Fibroblast of lung (primary cell): ENCODE results near the gene COLQ. TPM values are rescaled to one million over a fixed set of nuclear protein-coding genes. Genes with fewer than 3 reads are reported as not detected.

ENCODE experiments used
- DNase-seq, 2 donors: peaks; one replicate each; pipeline versions ENCODE4 v3.0.0 to v3.0.0-alpha.2; 2010; ENCODE audit warnings: low read depth in 2 of 2
- H2AFZ ChIP-seq: 2 replicates; pipeline ENCODE4 v1.5.1; 2012; ENCODE audit warnings: low read length, control low read depth, inconsistent platforms
- H3K27ac ChIP-seq: 2 replicates; pipeline ENCODE4 v1.5.1; 2011; ENCODE audit warnings: low read length, control low read depth; ENCODE audit not compliant: insufficient read depth
- H3K27me3 ChIP-seq: 2 replicates; pipeline ENCODE4 v1.5.1; 2011; ENCODE audit warnings: mild to moderate bottlenecking, low read length; ENCODE audit not compliant: control insufficient read depth, insufficient read depth
- H3K36me3 ChIP-seq: 2 replicates; pipeline ENCODE4 v1.5.1; 2011; ENCODE audit warnings: low read length; ENCODE audit not compliant: control insufficient read depth, insufficient read depth
- H3K4me1 ChIP-seq: 2 replicates; pipeline ENCODE4 v1.5.1; 2011; ENCODE audit warnings: low read length; ENCODE audit not compliant: control insufficient read depth, insufficient read depth; ENCODE audit errors: extremely low read depth
- H3K4me2 ChIP-seq: 2 replicates; pipeline ENCODE4 v1.5.1; 2011; ENCODE audit warnings: low read length, control low read depth; ENCODE audit not compliant: insufficient read depth; ENCODE audit errors: extremely low read depth
- H3K4me3 ChIP-seq, 4 experiments: fragments of 200-600 bp in 1 of 4; sonication (generic) in 1 of 4; replicated peaks in 1 of 4; 2 replicates each; pipeline ENCODE4 v1.5.1; 2011 to 2016; ENCODE audit warnings: low read length in 4 of 4, low read depth in 3 of 4, mild to moderate bottlenecking in 3 of 4, control low read depth in 2 of 4, inconsistent platforms in 1 of 4, mixed read lengths in 1 of 4; ENCODE audit not compliant: insufficient read depth in 1 of 4; ENCODE audit errors: control extremely low read depth in 1 of 4
- H3K79me2 ChIP-seq: 2 replicates; pipeline ENCODE4 v1.5.1; 2012; ENCODE audit warnings: mild to moderate bottlenecking, low read length, inconsistent platforms; ENCODE audit not compliant: control insufficient read depth, insufficient read depth
- H3K9ac ChIP-seq: 2 replicates; pipeline ENCODE4 v1.5.1; 2011; ENCODE audit warnings: mild to moderate bottlenecking, low read length, control low read depth; ENCODE audit not compliant: insufficient read depth
- H3K9me3 ChIP-seq: 2 replicates; pipeline ENCODE4 v1.5.1; 2012; ENCODE audit warnings: low read depth, low read length; ENCODE audit not compliant: control insufficient read depth, insufficient read depth
- H4K20me1 ChIP-seq: 2 replicates; pipeline ENCODE4 v1.5.1; 2011; ENCODE audit warnings: low read length; ENCODE audit not compliant: control insufficient read depth, insufficient read depth; ENCODE audit errors: extremely low read depth
- CTCF ChIP-seq, 2 donors: IDR thresholded peaks in 1 of 2; conservative IDR thresholded peaks in 1 of 2; 1 replicate in 1 of 2; 2 replicates in 1 of 2; pipeline ENCODE4 v1.5.1; 2011 to 2012; ENCODE audit warnings: low read length in 2 of 2, control low read depth in 1 of 2, inconsistent platforms in 1 of 2, low read depth in 1 of 2, mild to moderate bottlenecking in 1 of 2
- EZH2 ChIP-seq: IDR thresholded peaks from 2 replicates; pipeline ENCODE4 v1.5.1; 2012; ENCODE audit warnings: low read length, control low read depth, mild to moderate bottlenecking; ENCODE audit errors: missing control alignments
- polyA plus RNA-seq, 2 donors: library from polyadenylated mRNA; depleted of rRNA in 1 of 2; stranded (reverse) in 1 of 2; unstranded in 1 of 2; fragments of >200 nt; gene quantifications; 2 replicates each; pipeline ENCODE4 v1.2.1, GENCODE V29; 2011 to 2012; ENCODE audit warnings: missing spikeins in 1 of 2
- total RNA-seq: library from RNA; depleted of rRNA; stranded (reverse); fragments of >200 nt; gene quantifications from 2 replicates; pipeline ENCODE4 v1.2.1, GENCODE V29; 2014

The COLQ gene
- total and polyA plus RNA-seq, 2 donors (not counting 1 experiment from before 2014, with no cell fraction given) = 0.33 to 0.34 TPM

DNA sequence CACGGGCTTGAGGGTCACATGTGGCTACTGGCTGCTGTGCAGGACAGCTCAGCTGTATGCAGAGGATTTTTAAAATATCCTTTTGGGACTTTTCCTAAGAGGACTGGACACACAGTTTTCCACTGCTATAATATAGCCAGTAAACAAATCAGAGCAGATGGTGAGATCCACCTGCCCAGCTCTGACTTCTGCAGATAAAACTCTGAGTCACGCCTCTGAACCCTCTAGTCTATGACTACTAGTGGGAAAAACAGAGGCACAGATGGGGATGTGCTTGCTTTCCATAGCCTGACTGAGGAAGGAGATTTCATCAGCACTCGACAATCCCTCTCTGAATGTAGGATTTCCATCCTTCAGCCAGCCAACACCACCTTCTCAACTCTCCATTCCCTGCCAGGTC, 45.1 kb downstream of the COLQ start:
- Histone ChIP-seq H3K36me3 (no peaks in the 10 kb centered on the region), H3K9me3 (no peaks in the 10 kb centered on the region), H2AFZ (no peak overlapping the region), H3K27ac (no peak overlapping the region), H3K27me3 (no peaks in the 10 kb centered on the region), H3K79me2 (no peaks in the 10 kb centered on the region), H3K4me1 (no peaks in the 10 kb centered on the region), H4K20me1 (no peaks in the 10 kb centered on the region), H3K4me2 (no peak overlapping the region), H3K9ac (no peak overlapping the region), H3K4me3 (no peak overlapping the region)
- DNase-seq = peak in 1 of 2 donors; percentile 27
- TF ChIP-seq CTCF (conservative IDR thresholded peaks at IDR 0.05 in 1 of 2, IDR thresholded peaks at IDR 0.05 in 1 of 2; ENCODE audit: low read depth in 1 of 2, low read length in 2 of 2) (no peak), EZH2 (no peak)

- Histone ChIP-seq H3K4me1 (no peaks in the 10 kb centered on the region), H3K4me3 (no peak overlapping the region), H3K4me2 (no peak overlapping the region), H3K27me3 (no peaks in the 10 kb centered on the region), H2AFZ (no peak overlapping the region), H3K27ac (no peak overlapping the region), H3K79me2 (no peaks in the 10 kb centered on the region), H3K36me3 (no peaks in the 10 kb centered on the region), H4K20me1 (no peaks in the 10 kb centered on the region), H3K9ac (no peak overlapping the region), H3K9me3 (no peaks in the 10 kb centered on the region)
- TF ChIP-seq EZH2 (no peak), CTCF (conservative IDR thresholded peaks at IDR 0.05 in 1 of 2, IDR thresholded peaks at IDR 0.05 in 1 of 2; ENCODE audit: low read depth in 1 of 2, low read length in 2 of 2) (no peak)
- DNase-seq = no peak
These were observed 46.3 kb downstream of the COLQ start for GRCh38 chr3:15475161-15475560.

DNA sequence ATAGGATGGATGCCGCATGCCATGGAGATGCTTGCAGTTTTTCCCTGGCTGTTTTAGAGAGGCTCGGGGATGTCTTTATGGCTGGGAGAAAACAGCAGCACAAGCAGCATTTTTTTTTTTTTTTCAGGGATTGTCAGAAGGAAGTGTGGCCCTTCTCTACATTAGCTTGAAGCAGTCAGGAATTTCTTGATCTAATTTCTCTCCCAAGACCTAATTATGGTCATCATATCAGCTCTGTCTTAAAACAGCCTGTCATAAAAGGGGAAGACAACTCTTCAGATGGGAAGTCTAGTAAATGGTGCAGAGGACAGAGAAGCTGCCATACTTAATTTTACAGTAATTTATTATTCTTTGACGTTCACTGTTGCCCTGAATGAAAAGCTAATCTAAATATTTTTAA, 49.6 kb downstream of the COLQ start:
- no peak for DNase-seq
- Histone ChIP-seq H3K9ac (no peak overlapping the region), H3K4me1 (no peaks in the 10 kb centered on the region), H3K4me2 (no peak overlapping the region), H4K20me1 (no peaks in the 10 kb centered on the region), H3K4me3 (no peak overlapping the region), H3K27ac (no peak overlapping the region), H3K9me3 (no peaks in the 10 kb centered on the region), H3K79me2 (no peaks in the 10 kb centered on the region), H3K36me3 (no peaks in the 10 kb centered on the region), H2AFZ (no peak overlapping the region), H3K27me3 (no peaks in the 10 kb centered on the region)
- TF ChIP-seq EZH2 (no peak), CTCF (conservative IDR thresholded peaks at IDR 0.05 in 1 of 2, IDR thresholded peaks at IDR 0.05 in 1 of 2; ENCODE audit: low read depth in 1 of 2, low read length in 2 of 2) (no peak)
